DMS153 treated with DMSO at 0.1 percent for 48 hours (cell line): ENCODE data around the gene XRN2.
"Not testable (repeated sequence)": the region's sequence is repeated elsewhere in the genome, so short reads cannot be mapped to it uniquely, and the experiment has no call there.

Experiments
- DNase-seq: peaks from one replicate; lab custom pipeline; 2025; ENCODE audit not compliant: unreplicated experiment; lab: John Stamatoyannopoulos, UW

The XRN2 gene

GRCh38 chr20:21413996-21414395 is 110.9 kb downstream of the XRN2 start:
- DNase-seq: not testable (repeated sequence)

GRCh38 chr20:21419147-21419546 is 116.0 kb downstream of the XRN2 start:
- DNase-seq: not testable (repeated sequence)

- no peak for DNase-seq
Measured at GRCh38 chr20:21421601-21422236, 118.6 kb downstream of the XRN2 start.

GRCh38 chr20:21423712-21424111 is 120.6 kb downstream of the XRN2 start:
- not testable (repeated sequence) for DNase-seq

- no peak for DNase-seq
Measured at GRCh38 chr20:21424846-21425245, 121.7 kb downstream of the XRN2 start.

GRCh38 chr20:21430020-21430419 is 126.9 kb downstream of the XRN2 start:
- DNase-seq: no peak

GRCh38 chr20:21432911-21433310 is 129.8 kb downstream of the XRN2 start:
- no peak for DNase-seq

- DNase-seq: no peak
Measured at GRCh38 chr20:21433329-21433890, 130.3 kb downstream of the XRN2 start.

- DNase-seq: no peak
Measured at GRCh38 chr20:21435576-21435975, 132.4 kb downstream of the XRN2 start.

GRCh38 chr20:21436205-21436604 is 133.1 kb downstream of the XRN2 start:
- DNase-seq: no peak

- DNase-seq: no peak
Measured at GRCh38 chr20:21437248-21437647, 134.1 kb downstream of the XRN2 start.

GRCh38 chr20:21437816-21438215 is 134.7 kb downstream of the XRN2 start:
- no peak for DNase-seq
